CD4-positive, alpha-beta T cell treated with Interleukin-17A for 4 hours (primary cell): ENCODE measurements around the gene CFAP90.
A peak's percentile ranks its signal among the peaks of the same experiment; 100 is the strongest.

Experiments used
- DNase-seq: peaks from one replicate; pipeline ENCODE4 v3.0.0-alpha.2; 2020; ENCODE audit warnings: mixed read lengths

The CFAP90 gene

GRCh38 chr5:7816535-7816901, 34.4 kb downstream of the CFAP90 start:
- no peak for DNase-seq

GRCh38 chr5:7815892-7816534, 34.9 kb downstream of the CFAP90 start:
- DNase-seq: peak; percentile 68

- DNase-seq: no peak
These were observed 36.1 kb downstream of the CFAP90 start for GRCh38 chr5:7814816-7815215.

GRCh38 chr5:7813576-7813975, 37.4 kb downstream of the CFAP90 start:
- DNase-seq: no peak

GRCh38 chr5:7813007-7813406, 37.9 kb downstream of the CFAP90 start:
- DNase-seq: no peak

GRCh38 chr5:7811715-7812114, 39.2 kb downstream of the CFAP90 start:
- DNase-seq: no peak

- DNase-seq: no peak
These were observed 41.9 kb downstream of the CFAP90 start for GRCh38 chr5:7808998-7809397.

- no peak for DNase-seq
These were observed 45.6 kb downstream of the CFAP90 start for GRCh38 chr5:7805379-7805778.

GRCh38 chr5:7803937-7804336, 47.0 kb downstream of the CFAP90 start:
- DNase-seq: no peak

- no peak for DNase-seq
These were observed 48.1 kb downstream of the CFAP90 start for GRCh38 chr5:7802855-7803254.

- no peak for DNase-seq
These were observed 48.9 kb downstream of the CFAP90 start for GRCh38 chr5:7801891-7802614.

- no peak for DNase-seq
These were observed 55.6 kb downstream of the CFAP90 start for GRCh38 chr5:7795306-7795705.

- DNase-seq: no peak
These were observed 56.1 kb downstream of the CFAP90 start for GRCh38 chr5:7794823-7795222.

GRCh38 chr5:7794311-7794710, 56.6 kb downstream of the CFAP90 start:
- DNase-seq: no peak

- DNase-seq: no peak
These were observed 57.0 kb downstream of the CFAP90 start for GRCh38 chr5:7793895-7794294.

GRCh38 chr5:7789567-7789966, 61.4 kb downstream of the CFAP90 start:
- no peak for DNase-seq

- DNase-seq: no peak
These were observed 63.2 kb downstream of the CFAP90 start for GRCh38 chr5:7787770-7788169.

GRCh38 chr5:7784683-7785380, 66.1 kb downstream of the CFAP90 start:
- no peak for DNase-seq

- DNase-seq: no peak
These were observed 69.0 kb downstream of the CFAP90 start for GRCh38 chr5:7781899-7782298.
